HEK293 (cell line): ENCODE results near the gene IL11RA.
A peak's percentile ranks its signal among the peaks of the same experiment; 100 is the strongest.

Experiments used
- CTCF ChIA-PET: fragments of 350-600 bp; formaldehyde crosslinking; extraction: SDS; loops from one replicate; lab custom pipeline; 2021; ENCODE audit warnings: antibody characterized with exemption; lab: Yijun Ruan, JAX
- POLR2A ChIA-PET: fragments of 300-600 bp; formaldehyde crosslinking; extraction: SDS; loops from one replicate; lab custom pipeline; 2020; ENCODE audit warnings: antibody characterized with exemption, inconsistent platforms; lab: Yijun Ruan, JAX
- H3K27ac ChIP-seq: fragments of 200-500 bp; sonication (Bioruptor generic); 2 replicates; pipeline ENCODE4 v1.5.1; 2014; ENCODE audit warnings: low read depth, low read length, control low read depth, inconsistent platforms; ENCODE audit errors: extremely low read depth
- H3K36me3 ChIP-seq, 2 experiments: fragments of 200-500 bp in 1 of 2; sonication (Bioruptor generic) in 1 of 2; 1 replicate in 1 of 2; 2 replicates in 1 of 2; pipeline ENCODE4 v1.5.1; 2014 to 2017; ENCODE audit warnings: inconsistent platforms in 2 of 2, low read length in 2 of 2; ENCODE audit not compliant: control insufficient read depth in 2 of 2, insufficient read depth in 1 of 2
- H3K4me1 ChIP-seq: fragments of 200-500 bp; sonication (Bioruptor generic); 2 replicates; pipeline ENCODE4 v1.5.1; 2014; ENCODE audit warnings: mild to moderate bottlenecking, low read length, inconsistent platforms; ENCODE audit not compliant: control insufficient read depth, insufficient read depth
- H3K4me3 ChIP-seq: 2 replicates; pipeline ENCODE4 v1.5.1; 2011; ENCODE audit warnings: low read depth, mild to moderate bottlenecking, control low read depth, low read length, moderate library complexity
- H3K9me3 ChIP-seq: fragments of 200-500 bp; sonication (Bioruptor generic); 2 replicates; pipeline ENCODE4 v1.5.1; 2014; ENCODE audit warnings: low read depth, low read length, inconsistent platforms; ENCODE audit not compliant: control insufficient read depth, insufficient read depth
- CTCF ChIP-seq: fragments of 450-650 bp; formaldehyde crosslinking; IDR thresholded peaks from 2 replicates; pipeline ENCODE4 v1.5.1; 2016; ENCODE audit warnings: missing biosample characterization, missing genetic modification characterization
- SP3 ChIP-seq: fragments of 450-650 bp; formaldehyde crosslinking; IDR thresholded peaks from 2 replicates; pipeline ENCODE4 v1.5.1; 2016; ENCODE audit warnings: missing biosample characterization, missing genetic modification characterization
- ZBTB44 ChIP-seq: fragments of 450-650 bp; IDR thresholded peaks from 2 replicates; pipeline ENCODE4 v1.5.1; 2018; ENCODE audit warnings: missing biosample characterization, mild to moderate bottlenecking, missing genetic modification characterization
- ZEB2 ChIP-seq: fragments of 450-650 bp; formaldehyde crosslinking; IDR thresholded peaks from 2 replicates; pipeline ENCODE4 v1.5.1; 2016; ENCODE audit warnings: missing biosample characterization, missing genetic modification characterization
- ZNF121 ChIP-seq: fragments of 450-650 bp; formaldehyde crosslinking; IDR thresholded peaks from 2 replicates; pipeline ENCODE4 v1.5.1; 2016; ENCODE audit warnings: missing biosample characterization, missing genetic modification characterization
- ZNF302 ChIP-seq: fragments of 450-650 bp; formaldehyde crosslinking; IDR thresholded peaks from 2 replicates; pipeline ENCODE4 v1.5.1; 2016; ENCODE audit warnings: missing biosample characterization, missing genetic modification characterization, low read depth
- ZNF394 ChIP-seq: fragments of 450-650 bp; formaldehyde crosslinking; IDR thresholded peaks from 2 replicates; pipeline ENCODE4 v1.5.1; 2016; ENCODE audit warnings: missing biosample characterization, missing genetic modification characterization, mild to moderate bottlenecking, moderate library complexity, borderline replicate concordance
- ZNF518A ChIP-seq: fragments of 450-650 bp; formaldehyde crosslinking; conservative IDR thresholded peaks from 2 replicates; pipeline ENCODE4 v1.5.1; 2016; ENCODE audit warnings: low read depth, missing biosample characterization, missing genetic modification characterization
- ZNF558 ChIP-seq: fragments of 450-650 bp; formaldehyde crosslinking; IDR thresholded peaks from 2 replicates; pipeline ENCODE4 v1.5.1; 2016; ENCODE audit warnings: missing biosample characterization, missing genetic modification characterization
- ZNF560 ChIP-seq: fragments of 450-650 bp; formaldehyde crosslinking; IDR thresholded peaks from 2 replicates; pipeline ENCODE4 v1.5.1; 2017; ENCODE audit warnings: missing biosample characterization, missing genetic modification characterization, borderline replicate concordance
- ZNF600 ChIP-seq: fragments of 450-650 bp; formaldehyde crosslinking; IDR thresholded peaks from 2 replicates; pipeline ENCODE4 v1.5.1; 2016; ENCODE audit warnings: missing biosample characterization, missing genetic modification characterization
- ZNF654 ChIP-seq: fragments of 450-650 bp; formaldehyde crosslinking; IDR thresholded peaks from 2 replicates; pipeline ENCODE4 v1.5.1; 2016; ENCODE audit warnings: low read depth, missing biosample characterization, missing genetic modification characterization
- ZNF660 ChIP-seq: fragments of 450-650 bp; IDR thresholded peaks from 2 replicates; pipeline ENCODE4 v1.5.1; 2018; ENCODE audit warnings: missing biosample characterization, mild to moderate bottlenecking, missing genetic modification characterization
- ZNF707 ChIP-seq: fragments of 450-650 bp; formaldehyde crosslinking; IDR thresholded peaks from 2 replicates; pipeline ENCODE4 v1.5.1; 2016; ENCODE audit warnings: missing biosample characterization, missing genetic modification characterization
- ZNF76 ChIP-seq: fragments of 450-650 bp; formaldehyde crosslinking; IDR thresholded peaks from 2 replicates; pipeline ENCODE4; 2016; ENCODE audit warnings: low read depth, missing biosample characterization, missing genetic modification characterization, borderline replicate concordance
- TF ChIP-seq, protein P1 (sequence below): fragments of 450-650 bp; formaldehyde crosslinking; IDR thresholded peaks from 2 replicates; pipeline ENCODE4 v1.5.1; 2017; ENCODE audit warnings: missing biosample characterization, mild to moderate bottlenecking, missing genetic modification characterization, moderate library complexity

Gene IL11RA

DNA sequence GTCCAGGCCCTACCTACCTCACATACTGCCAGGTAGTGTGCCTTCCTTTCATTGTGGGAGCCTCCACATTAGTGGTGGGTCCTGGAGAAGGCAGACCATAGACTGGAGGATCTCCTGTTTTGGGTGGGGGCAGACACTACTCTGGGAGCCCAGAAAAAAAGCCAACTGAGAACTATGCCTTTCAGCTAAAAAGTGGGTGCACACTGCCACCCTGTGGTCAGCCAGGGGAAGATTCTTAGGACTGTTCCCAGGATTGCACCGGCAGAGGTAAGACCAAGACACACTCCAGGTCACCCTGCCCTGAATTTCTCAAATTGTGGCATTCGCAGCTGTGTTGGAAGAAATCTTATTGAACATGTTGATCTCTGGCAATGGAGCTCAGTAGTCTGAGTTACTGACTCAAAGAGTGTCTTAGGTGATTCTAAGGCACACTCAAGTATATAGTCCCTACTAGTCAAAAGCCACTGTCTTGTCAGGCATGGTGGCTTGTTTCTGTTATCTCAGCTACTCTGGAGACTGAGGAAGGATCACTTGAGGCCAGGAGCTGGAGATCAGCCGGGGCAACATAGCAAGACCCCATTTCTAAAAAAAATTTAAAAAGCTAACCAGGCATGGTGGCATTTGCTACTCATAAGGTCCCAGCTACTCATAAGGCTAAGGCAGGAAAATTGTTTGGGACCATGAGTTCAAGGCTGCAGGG lies 18.0 kb upstream of the IL11RA start (continued):
- peak; percentile 72 for TF ChIP-seq ZNF654 (tag by site-specific recombination)
- TF ChIP-seq ZNF121 (tag by site-specific recombination), result peak; percentile 100
- TF ChIP-seq ZNF600 (tag by site-specific recombination), result peak; percentile 47; the same call in 1 of the 2 replicates
- no peak for TF ChIP-seq ZNF560 (tag by site-specific recombination)
- 0 out of 2 replicates have a peak, but pooled peaks have one; percentile 13 for TF ChIP-seq ZEB2 (tag by site-specific recombination)
- peak; percentile 48 for TF ChIP-seq ZNF394 (tag by site-specific recombination)
- TF ChIP-seq CTCF (tag by site-specific recombination), result peak; percentile 70
- TF ChIP-seq ZNF660 (tag by site-specific recombination), result peak; percentile 30; the same call in 1 of the 2 replicates

GRCh38 chr9:34634551-34635248 lies 17.3 kb upstream of the IL11RA start:
- no peaks in the 10 kb centered on the region for H3K4me1 ChIP-seq
- peaks cover 0 to 15% of the 10 kb centered on the region in 2 experiments; a peak in 2 of 3 replicates for H3K36me3 ChIP-seq
- ChIA-PET POLR2A (interaction anchor here (0.5 to 7.0 kb wide), 7 partner anchors 12 to 52 kb away, joined by 3 to 90 read pairs (median 6); partner anchors contain the start of genes DCTN3, GALT and RPP25L), CTCF (interaction anchor here (0.6 to 8.3 kb wide), 43 partner anchors 12 to 856 kb away, joined by 3 to 164 read pairs (median 4); partner anchors contain the start of genes DCTN3, GALT, IL11RA and RPP25L)
- TF ChIP-seq ZNF121 (tag by site-specific recombination) (peak; percentile 3; the same call in 1 of the 2 replicates), ZNF707 (no peak), ZBTB44 (no peak), SP3 (no peak)
- TF ChIP-seq, protein P1, sequence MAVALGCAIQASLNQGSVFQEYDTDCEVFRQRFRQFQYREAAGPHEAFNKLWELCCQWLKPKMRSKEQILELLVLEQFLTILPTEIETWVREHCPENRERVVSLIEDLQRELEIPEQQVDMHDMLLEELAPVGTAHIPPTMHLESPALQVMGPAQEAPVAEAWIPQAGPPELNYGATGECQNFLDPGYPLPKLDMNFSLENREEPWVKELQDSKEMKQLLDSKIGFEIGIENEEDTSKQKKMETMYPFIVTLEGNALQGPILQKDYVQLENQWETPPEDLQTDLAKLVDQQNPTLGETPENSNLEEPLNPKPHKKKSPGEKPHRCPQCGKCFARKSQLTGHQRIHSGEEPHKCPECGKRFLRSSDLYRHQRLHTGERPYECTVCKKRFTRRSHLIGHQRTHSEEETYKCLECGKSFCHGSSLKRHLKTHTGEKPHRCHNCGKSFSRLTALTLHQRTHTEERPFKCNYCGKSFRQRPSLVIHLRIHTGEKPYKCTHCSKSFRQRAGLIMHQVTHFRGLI, result no peak
- H3K9me3 ChIP-seq, result no peaks in the 10 kb centered on the region
- no peak overlapping the region for H3K27ac ChIP-seq
- no peak overlapping the region for H3K4me3 ChIP-seq

DNA sequence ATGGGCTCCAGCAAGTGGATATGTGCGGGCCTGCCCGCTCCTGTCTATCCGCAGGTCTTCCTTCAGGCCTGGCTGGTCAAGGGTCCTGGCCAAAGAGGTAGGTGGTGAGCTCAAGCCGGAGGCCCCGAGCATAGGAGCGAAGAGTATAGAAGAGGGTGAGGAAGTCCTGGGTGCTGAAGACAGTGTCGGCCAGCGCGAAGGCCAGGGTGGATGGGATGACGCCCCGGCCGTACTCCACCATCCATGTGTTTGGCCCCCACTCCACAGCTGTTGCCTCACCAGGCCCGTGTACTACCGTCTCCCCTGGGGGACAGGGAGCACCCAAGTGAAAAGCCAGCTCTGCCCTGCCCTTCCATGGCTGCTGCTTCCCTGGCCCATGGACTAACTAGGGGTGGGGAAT lies 16.4 kb upstream of the IL11RA start:
- ChIA-PET CTCF (interaction anchor here (0.7 to 8.3 kb wide), 10 partner anchors 12 to 256 kb away, joined by 3 to 164 read pairs (median 8); partner anchors contain the start of genes DCTN3, GALT, IL11RA and RPP25L), POLR2A (interaction anchor here (1.1 to 7.0 kb wide), 5 partner anchors 11 to 44 kb away, joined by 3 to 90 read pairs (median 10); partner anchors contain the start of genes DCTN3, GALT and RPP25L)
- Histone ChIP-seq H3K4me1 (no peaks in the 10 kb centered on the region), H3K36me3 (peaks cover 0 to 15% of the 10 kb centered on the region in 2 experiments; a peak in 2 of 3 replicates), H3K27ac (no peak overlapping the region), H3K9me3 (no peaks in the 10 kb centered on the region), H3K4me3 (no peak overlapping the region)
- no peak for TF ChIP-seq ZNF302 (tag by site-specific recombination)
- no peak for TF ChIP-seq ZNF558 (tag by site-specific recombination)
- TF ChIP-seq ZNF76, result no peak
- TF ChIP-seq ZNF518A, result no peak
- TF ChIP-seq ZNF121 (tag by site-specific recombination), result no peak
